ENCODE measurements around the gene ZMYND10.

- TF ChIP-seq EZH2phosphoT487 (IDR thresholded peaks at IDR 0.05; ENCODE audit: borderline replicate concordance) (no peak), CTCF (conservative IDR thresholded peaks at IDR 0.05; ENCODE audit: low read length) (no peak)
Measured at GRCh38 chr3:50350213-50350526, 4.6 kb upstream of the ZMYND10 start.
